Coronary artery (tissue), 2 donors: ENCODE measurements around the gene CST4.

Experiments
- DNase-seq: peaks from one replicate; pipeline ENCODE4 v3.0.0-alpha.2; 2017; ENCODE audit warnings: low spot score
- H3K27ac ChIP-seq, 2 donors: fragments of 200-600 bp; sonication (generic); one replicate each; pipeline ENCODE4 v1.5.1; 2016 to 2019
- H3K4me3 ChIP-seq: fragments of 200-600 bp; sonication (generic); 2 replicates; pipeline ENCODE4 v1.5.1; 2016; ENCODE audit warnings: mild to moderate bottlenecking, moderate library complexity
- CTCF ChIP-seq: fragments of 200-600 bp; sonication (generic); IDR thresholded peaks from one replicate; pipeline ENCODE4 v1.5.1; 2019; ENCODE audit warnings: antibody characterized with exemption

Gene CST4

GRCh38 chr20:23657202-23657601 is 31.6 kb downstream of the CST4 start:
- no peak for DNase-seq
- no peak for TF ChIP-seq CTCF
- no peak overlapping the region for H3K27ac ChIP-seq
- H3K4me3 ChIP-seq, result no peak overlapping the region

GRCh38 chr20:23656372-23656771 is 32.5 kb downstream of the CST4 start:
- no peak for TF ChIP-seq CTCF

GRCh38 chr20:23655491-23656211 is 33.2 kb downstream of the CST4 start:
- no peak for TF ChIP-seq CTCF
- DNase-seq, result no peak
- Histone ChIP-seq H3K4me3 (peak overlapping the region; percentile 37), H3K27ac (peak overlapping the region; percentile 8 to 70)

More at GRCh38 chr20:23656372-23656771, 32.5 kb downstream of the CST4 start:
- peak overlapping the region; percentile 8 to 70 for H3K27ac ChIP-seq
- peak overlapping the region; percentile 37 for H3K4me3 ChIP-seq
- no peak for DNase-seq

GRCh38 chr20:23654717-23655116 is 34.1 kb downstream of the CST4 start:
- no peak for TF ChIP-seq CTCF
- Histone ChIP-seq H3K4me3 (no peak overlapping the region), H3K27ac (peak overlapping the region in 1 of 2 donors; percentile 70)
- no peak for DNase-seq

GRCh38 chr20:23654000-23654399 is 34.8 kb downstream of the CST4 start:
- H3K4me3 ChIP-seq, result no peak overlapping the region
- no peak for DNase-seq
- no peak for TF ChIP-seq CTCF
- peak overlapping the region in 1 of 2 donors; percentile 70 for H3K27ac ChIP-seq

GRCh38 chr20:23653400-23653938 is 35.4 kb downstream of the CST4 start:
- no peak for TF ChIP-seq CTCF
- no peak for DNase-seq
- Histone ChIP-seq H3K27ac (peak overlapping the region in 1 of 2 donors; percentile 70), H3K4me3 (no peak overlapping the region)

- no peak for TF ChIP-seq CTCF
- H3K4me3 ChIP-seq, result no peak overlapping the region
- DNase-seq, result no peak
- H3K27ac ChIP-seq, result peak overlapping the region in 1 of 2 donors; percentile 70
Measured at GRCh38 chr20:23652926-23653325, 35.9 kb downstream of the CST4 start.
